Measurements from ENCODE around the gene DPF1.

Gene DPF1

GRCh38 chr19:38211151-38211591 is 12.9 kb downstream of the DPF1 start:
- Histone ChIP-seq H3K9ac (no peak overlapping the region), H3K4me1 (peaks cover 43% of the 10 kb centered on the region), H3K4me2 (peak overlapping the region; percentile 68), H3K4me3 (peak overlapping the region; percentile 36; the same call in 1 of the 2 replicates), H4K20me1 (peaks cover 65% of the 10 kb centered on the region), H3K27ac (no peak overlapping the region), H3K36me3 (peaks cover 17% of the 10 kb centered on the region), H3K27me3 (peaks cover 45% of the 10 kb centered on the region), H3K9me3 (no peaks in the 10 kb centered on the region)
- TF ChIP-seq Cebpa-rat (IDR thresholded peaks at IDR 0.05): no peak

DNA sequence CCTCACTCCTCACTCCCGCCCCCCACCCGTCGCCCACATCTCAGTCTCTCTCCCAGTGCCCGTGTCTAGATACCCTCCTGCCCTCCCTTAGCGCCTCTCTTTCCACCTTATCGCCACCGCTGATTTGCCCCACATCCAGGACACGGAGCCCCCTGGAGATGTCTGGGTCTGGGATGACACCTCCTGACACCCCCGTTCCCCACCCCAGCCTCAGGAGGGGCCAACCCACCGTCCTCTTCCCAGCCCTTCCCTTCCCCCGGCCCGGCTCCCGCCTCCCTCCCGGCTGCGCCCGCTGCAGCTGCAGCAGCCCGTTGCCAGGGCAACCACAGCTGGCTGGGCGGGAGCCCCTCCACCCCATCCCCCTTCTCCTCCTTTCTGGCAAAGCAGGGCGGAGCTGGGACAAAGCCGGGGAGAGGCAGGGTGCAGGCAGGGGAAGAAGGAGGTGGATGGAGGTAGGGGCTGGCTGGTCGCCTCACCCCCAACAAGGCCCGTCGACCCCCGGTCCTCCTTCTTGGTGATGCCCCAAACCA is 13.5 kb downstream of the DPF1 start:
- peaks cover 45% of the 10 kb centered on the region for H3K27me3 ChIP-seq
- H4K20me1 ChIP-seq: peaks cover 61% of the 10 kb centered on the region
- peaks cover 43% of the 10 kb centered on the region for H3K4me1 ChIP-seq
- no peak overlapping the region for H3K9ac ChIP-seq
- TF ChIP-seq Cebpa-rat (IDR thresholded peaks at IDR 0.05): no peak
- peak overlapping the region; percentile 68 for H3K4me2 ChIP-seq
- H3K36me3 ChIP-seq: peaks cover 17% of the 10 kb centered on the region
- H3K4me3 ChIP-seq: peak overlapping the region; percentile 36
- H3K9me3 ChIP-seq: no peaks in the 10 kb centered on the region
- H3K27ac ChIP-seq: no peak overlapping the region

DNA sequence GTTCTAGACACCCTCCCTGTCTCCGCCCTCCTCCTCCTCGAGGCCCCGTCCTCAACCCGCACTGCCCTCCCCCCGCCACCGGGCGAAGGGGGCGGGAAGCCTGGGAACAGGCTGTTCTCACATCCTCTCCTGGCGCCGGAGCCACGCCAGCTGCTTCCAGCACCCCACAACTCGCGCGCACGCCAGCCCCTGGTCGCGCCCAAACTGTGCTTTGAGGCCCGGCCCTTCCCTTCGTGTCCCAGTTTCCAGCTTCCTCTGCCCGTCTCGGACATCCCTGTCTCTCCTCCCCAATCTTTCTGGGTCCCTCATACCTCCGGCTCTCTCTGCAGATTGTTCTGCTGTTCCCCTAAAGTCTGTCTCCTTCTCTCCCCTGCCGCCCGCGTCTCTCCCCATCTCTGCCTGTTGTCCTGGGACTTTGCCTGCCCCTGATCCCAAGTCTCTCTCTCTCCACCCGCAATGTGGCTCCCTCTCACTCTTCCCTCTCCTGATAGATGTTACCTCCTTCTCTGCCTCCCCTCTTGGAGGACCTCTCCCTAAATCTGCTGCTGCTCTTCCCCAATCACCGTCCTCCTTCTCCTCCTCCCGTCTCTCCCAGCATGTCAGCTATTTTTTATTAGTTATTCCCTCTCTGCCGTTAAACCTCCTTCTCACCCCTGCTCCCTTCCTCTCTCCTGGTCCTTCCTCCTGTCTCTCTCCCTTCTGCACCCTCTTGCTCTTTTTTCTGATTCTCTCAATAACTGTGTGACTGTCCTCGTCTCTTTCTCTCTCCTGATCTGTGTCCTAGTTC is 14.2 kb downstream of the DPF1 start:
- Histone ChIP-seq H4K20me1 (peaks cover 61% of the 10 kb centered on the region), H3K4me1 (peaks cover 43% of the 10 kb centered on the region), H3K9me3 (no peaks in the 10 kb centered on the region), H3K4me3 (peak overlapping the region; percentile 22; the same call in 1 of the 2 replicates), H3K4me2 (peak overlapping the region; percentile 68), H3K27me3 (peaks cover 45% of the 10 kb centered on the region), H3K36me3 (peaks cover 15% of the 10 kb centered on the region), H3K27ac (no peak overlapping the region), H3K9ac (no peak overlapping the region)
- TF ChIP-seq Cebpa-rat (IDR thresholded peaks at IDR 0.05): no peak

DNA sequence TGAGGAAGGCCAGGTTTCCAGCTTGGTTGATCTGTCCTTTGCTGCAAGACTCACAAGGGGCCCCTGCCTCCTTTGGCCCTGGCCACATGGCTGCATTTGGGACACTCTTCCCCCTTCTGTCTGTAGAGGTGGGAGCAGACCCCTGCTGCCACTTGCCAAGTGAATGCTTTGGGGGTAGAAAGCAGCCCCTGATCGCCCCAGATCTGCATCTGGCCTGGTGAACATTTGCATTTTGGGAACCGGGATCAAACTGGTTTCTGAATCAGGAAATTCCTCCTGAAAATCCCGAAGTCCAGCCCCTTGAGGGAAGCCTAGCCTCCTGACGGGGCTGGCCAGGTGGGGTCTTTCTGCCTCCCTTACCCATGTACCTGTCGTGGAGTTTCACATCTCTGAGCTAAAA is 14.9 kb downstream of the DPF1 start:
- H3K4me3 ChIP-seq: 0 out of 2 replicates have a peak overlapping the region, but pooled peaks have one; percentile 22
- peaks cover 45% of the 10 kb centered on the region for H3K27me3 ChIP-seq
- no peaks in the 10 kb centered on the region for H3K9me3 ChIP-seq
- no peak overlapping the region for H3K9ac ChIP-seq
- H3K27ac ChIP-seq: no peak overlapping the region
- peaks cover 37% of the 10 kb centered on the region for H3K4me1 ChIP-seq
- H4K20me1 ChIP-seq: peaks cover 54% of the 10 kb centered on the region
- peak overlapping the region; percentile 68 for H3K4me2 ChIP-seq
- no peak for TF ChIP-seq Cebpa-rat (IDR thresholded peaks at IDR 0.05)
- peaks cover 15% of the 10 kb centered on the region for H3K36me3 ChIP-seq

- H4K20me1 ChIP-seq: peaks cover 49% of the 10 kb centered on the region
- H3K9me3 ChIP-seq: no peaks in the 10 kb centered on the region
- H3K4me1 ChIP-seq: peaks cover 31% of the 10 kb centered on the region
- no peak for TF ChIP-seq Cebpa-rat (IDR thresholded peaks at IDR 0.05)
- H3K27ac ChIP-seq: no peak overlapping the region
- H3K36me3 ChIP-seq: peaks cover 20% of the 10 kb centered on the region
- H3K27me3 ChIP-seq: peaks cover 45% of the 10 kb centered on the region
- no peak overlapping the region for H3K4me3 ChIP-seq
- H3K4me2 ChIP-seq: no peak overlapping the region
- H3K9ac ChIP-seq: no peak overlapping the region
Measured at GRCh38 chr19:38208571-38208970, 15.5 kb downstream of the DPF1 start.

DNA sequence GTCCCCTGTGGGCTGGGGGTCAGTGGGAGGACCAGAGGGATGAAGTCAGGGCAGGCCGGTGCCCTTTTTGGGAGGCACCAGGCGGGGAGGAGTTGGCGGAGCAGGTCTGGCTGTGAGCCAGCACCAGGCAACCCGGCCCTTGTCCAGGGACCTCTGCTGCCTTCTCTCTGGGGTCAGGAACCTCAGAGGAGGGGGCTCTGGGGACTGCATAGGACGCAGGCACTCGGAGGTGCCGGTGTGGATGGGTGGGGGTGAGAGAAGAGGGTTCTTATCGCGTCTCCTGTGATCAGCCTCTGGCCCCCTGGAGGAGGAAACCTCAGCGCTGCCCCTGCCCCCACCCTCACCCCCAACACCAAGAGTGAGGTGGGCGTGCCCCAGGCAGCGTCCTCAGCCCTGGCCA is 16.5 kb downstream of the DPF1 start:
- Histone ChIP-seq H3K36me3 (peaks cover 30% of the 10 kb centered on the region), H3K27ac (no peak overlapping the region), H3K4me1 (peaks cover 24% of the 10 kb centered on the region), H3K4me3 (no peak overlapping the region), H3K4me2 (no peak overlapping the region), H3K9ac (no peak overlapping the region), H3K9me3 (no peaks in the 10 kb centered on the region), H3K27me3 (peaks cover 39% of the 10 kb centered on the region), H4K20me1 (peaks cover 38% of the 10 kb centered on the region)
- no peak for TF ChIP-seq Cebpa-rat (IDR thresholded peaks at IDR 0.05)

DNA sequence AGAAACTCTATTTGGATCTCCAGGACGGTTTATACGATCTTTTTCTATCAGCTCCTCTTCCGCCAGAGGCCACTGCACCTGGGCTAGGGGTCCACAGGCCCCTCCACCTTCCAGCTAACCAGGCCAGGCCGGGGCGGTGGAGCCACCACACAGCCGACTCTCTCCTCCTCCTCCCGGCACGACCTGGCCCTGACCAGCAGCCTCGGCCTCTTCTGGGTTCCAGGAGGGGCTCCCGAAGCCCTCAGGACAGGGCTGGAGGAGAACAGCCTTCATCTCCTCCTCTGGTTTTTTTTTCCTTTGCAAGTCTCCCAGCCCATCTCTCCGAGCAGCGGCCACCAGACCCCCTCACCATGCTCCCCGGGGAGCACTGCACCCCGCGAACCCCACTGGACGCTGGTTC is 17.1 kb downstream of the DPF1 start:
- peaks cover 38% of the 10 kb centered on the region for H3K27me3 ChIP-seq
- H3K36me3 ChIP-seq: peaks cover 36% of the 10 kb centered on the region
- no peak for TF ChIP-seq Cebpa-rat (IDR thresholded peaks at IDR 0.05)
- no peaks in the 10 kb centered on the region for H3K9me3 ChIP-seq
- H4K20me1 ChIP-seq: peaks cover 38% of the 10 kb centered on the region
- H3K4me1 ChIP-seq: peaks cover 24% of the 10 kb centered on the region
- H3K4me3 ChIP-seq: no peak overlapping the region
- no peak overlapping the region for H3K4me2 ChIP-seq
- H3K9ac ChIP-seq: no peak overlapping the region
- no peak overlapping the region for H3K27ac ChIP-seq

- no peak for TF ChIP-seq Cebpa-rat (IDR thresholded peaks at IDR 0.05)
- Histone ChIP-seq H3K9ac (no peak overlapping the region), H3K4me1 (peaks cover 21% of the 10 kb centered on the region)
Measured at GRCh38 chr19:38206006-38206745, 17.8 kb downstream of the DPF1 start.

GRCh38 chr19:38204728-38205127 is 19.3 kb downstream of the DPF1 start:
- Histone ChIP-seq H3K9ac (no peak overlapping the region), H3K4me1 (peaks cover 7% of the 10 kb centered on the region), H3K27ac (no peak overlapping the region), H4K20me1 (peaks cover 19% of the 10 kb centered on the region), H3K27me3 (peaks cover 16% of the 10 kb centered on the region), H3K4me3 (no peak overlapping the region), H3K4me2 (no peak overlapping the region), H3K36me3 (peaks cover 46% of the 10 kb centered on the region), H3K9me3 (no peaks in the 10 kb centered on the region)
- no peak for TF ChIP-seq Cebpa-rat (IDR thresholded peaks at IDR 0.05)

More at GRCh38 chr19:38206006-38206745, 17.8 kb downstream of the DPF1 start:
- no peak overlapping the region for H3K27ac ChIP-seq
- peaks cover 30% of the 10 kb centered on the region for H3K27me3 ChIP-seq
- H3K4me3 ChIP-seq: no peak overlapping the region
- no peak overlapping the region for H3K4me2 ChIP-seq
- H3K36me3 ChIP-seq: peaks cover 43% of the 10 kb centered on the region
- H3K9me3 ChIP-seq: no peaks in the 10 kb centered on the region
- H4K20me1 ChIP-seq: peaks cover 34% of the 10 kb centered on the region

GRCh38 chr19:38204096-38204495 is 19.9 kb downstream of the DPF1 start:
- peaks cover 13% of the 10 kb centered on the region for H4K20me1 ChIP-seq
- no peaks in the 10 kb centered on the region for H3K9me3 ChIP-seq
- H3K4me1 ChIP-seq: peaks cover under 1% of the 10 kb centered on the region; the same call in 1 of the 2 replicates
- H3K36me3 ChIP-seq: peaks cover 50% of the 10 kb centered on the region
- TF ChIP-seq Cebpa-rat (IDR thresholded peaks at IDR 0.05): no peak
- no peak overlapping the region for H3K27ac ChIP-seq
- no peak overlapping the region for H3K4me3 ChIP-seq
- peaks cover 10% of the 10 kb centered on the region for H3K27me3 ChIP-seq
- no peak overlapping the region for H3K4me2 ChIP-seq
- H3K9ac ChIP-seq: no peak overlapping the region

All from BLaER1 (cell line).